ENCODE results near the gene YKT6.

DNA sequence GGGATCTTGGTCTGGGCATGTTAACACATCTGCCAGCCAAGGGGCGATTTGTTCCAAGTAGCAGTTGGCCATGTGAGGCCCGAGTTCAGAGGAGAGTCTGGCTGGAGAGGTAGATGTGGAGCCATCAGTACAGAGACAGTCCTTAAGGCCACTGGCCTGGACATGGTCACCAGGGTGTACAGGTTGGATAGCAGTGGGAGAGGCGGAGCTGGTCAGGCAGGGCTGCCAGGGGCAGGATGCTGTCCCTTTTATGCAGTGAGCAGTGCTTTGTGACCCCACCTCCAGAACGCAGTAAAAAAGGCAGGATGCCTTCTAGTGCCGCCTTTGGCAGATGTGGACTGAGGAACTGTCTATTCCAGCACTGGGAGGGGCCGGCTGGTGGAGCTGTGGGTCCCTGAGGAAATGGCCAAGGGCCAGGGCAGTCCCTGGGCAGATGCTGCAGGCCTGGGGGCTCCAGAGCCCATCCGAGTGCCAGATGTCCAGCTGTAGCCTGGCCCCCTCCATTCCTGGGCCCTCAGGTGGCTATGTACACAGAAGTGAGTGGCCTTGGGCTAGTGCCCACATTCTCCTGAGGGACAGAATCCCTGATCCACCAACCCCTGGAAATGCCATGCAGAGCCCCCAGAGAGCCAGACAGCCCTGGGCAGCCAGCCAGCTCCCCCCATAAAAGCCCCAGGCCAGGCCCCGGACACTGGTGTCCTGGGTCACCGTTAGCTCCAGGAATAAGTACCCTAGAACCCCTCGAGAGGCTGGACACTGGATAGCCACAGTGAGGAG lies 42.5 kb upstream of the YKT6 start:
- TF ChIP-seq, protein P1, sequence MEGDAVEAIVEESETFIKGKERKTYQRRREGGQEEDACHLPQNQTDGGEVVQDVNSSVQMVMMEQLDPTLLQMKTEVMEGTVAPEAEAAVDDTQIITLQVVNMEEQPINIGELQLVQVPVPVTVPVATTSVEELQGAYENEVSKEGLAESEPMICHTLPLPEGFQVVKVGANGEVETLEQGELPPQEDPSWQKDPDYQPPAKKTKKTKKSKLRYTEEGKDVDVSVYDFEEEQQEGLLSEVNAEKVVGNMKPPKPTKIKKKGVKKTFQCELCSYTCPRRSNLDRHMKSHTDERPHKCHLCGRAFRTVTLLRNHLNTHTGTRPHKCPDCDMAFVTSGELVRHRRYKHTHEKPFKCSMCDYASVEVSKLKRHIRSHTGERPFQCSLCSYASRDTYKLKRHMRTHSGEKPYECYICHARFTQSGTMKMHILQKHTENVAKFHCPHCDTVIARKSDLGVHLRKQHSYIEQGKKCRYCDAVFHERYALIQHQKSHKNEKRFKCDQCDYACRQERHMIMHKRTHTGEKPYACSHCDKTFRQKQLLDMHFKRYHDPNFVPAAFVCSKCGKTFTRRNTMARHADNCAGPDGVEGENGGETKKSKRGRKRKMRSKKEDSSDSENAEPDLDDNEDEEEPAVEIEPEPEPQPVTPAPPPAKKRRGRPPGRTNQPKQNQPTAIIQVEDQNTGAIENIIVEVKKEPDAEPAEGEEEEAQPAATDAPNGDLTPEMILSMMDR (IDR thresholded peaks at IDR 0.05): no peak
- no peak for TF ChIP-seq POLR2A (IDR thresholded peaks at IDR 0.05)

All from vagina (tissue), 2 donors.